ENCODE results near the gene CD27.

- TF ChIP-seq ZNF512 (CRISPR knock-in tag; IDR thresholded peaks at IDR 0.05; ENCODE audit: borderline replicate concordance), result no peak
- TF ChIP-seq ATF3 (CRISPR knock-in tag; conservative IDR thresholded peaks at IDR 0.05), result no peak
- no peak for TF ChIP-seq USF1 (CRISPR knock-in tag; IDR thresholded peaks at IDR 0.05)
- TF ChIP-seq CTCF (IDR thresholded peaks at IDR 0.05), result no peak
Observed at GRCh38 chr12:6457220-6457945, 12.6 kb downstream of the CD27 start.
